ENCODE results near the gene OCA2.

DNA sequence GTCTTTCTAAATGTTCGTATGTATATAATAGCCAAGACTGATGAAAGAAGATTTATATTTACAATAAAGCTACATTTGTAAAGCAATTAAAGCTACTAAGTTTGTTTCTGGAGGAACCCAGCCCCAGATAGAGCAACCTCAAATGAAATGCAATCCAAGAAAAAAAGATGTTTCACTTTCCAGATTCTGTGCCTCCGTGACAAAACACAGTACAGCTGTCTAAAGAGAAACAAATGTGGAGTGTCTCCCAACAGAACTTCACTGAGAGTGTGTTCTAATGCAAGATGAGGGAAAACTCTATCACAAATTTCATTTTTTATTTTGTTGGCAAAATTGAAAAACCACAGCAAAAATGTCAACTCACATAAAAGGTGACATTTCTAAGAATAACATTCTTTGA is 317.0 kb downstream of the OCA2 start:
- TF ChIP-seq EP300 (IDR thresholded peaks at IDR 0.05): no peak
- TF ChIP-seq POLR2A (IDR thresholded peaks at IDR 0.05): no peak
- TF ChIP-seq, protein P1, sequence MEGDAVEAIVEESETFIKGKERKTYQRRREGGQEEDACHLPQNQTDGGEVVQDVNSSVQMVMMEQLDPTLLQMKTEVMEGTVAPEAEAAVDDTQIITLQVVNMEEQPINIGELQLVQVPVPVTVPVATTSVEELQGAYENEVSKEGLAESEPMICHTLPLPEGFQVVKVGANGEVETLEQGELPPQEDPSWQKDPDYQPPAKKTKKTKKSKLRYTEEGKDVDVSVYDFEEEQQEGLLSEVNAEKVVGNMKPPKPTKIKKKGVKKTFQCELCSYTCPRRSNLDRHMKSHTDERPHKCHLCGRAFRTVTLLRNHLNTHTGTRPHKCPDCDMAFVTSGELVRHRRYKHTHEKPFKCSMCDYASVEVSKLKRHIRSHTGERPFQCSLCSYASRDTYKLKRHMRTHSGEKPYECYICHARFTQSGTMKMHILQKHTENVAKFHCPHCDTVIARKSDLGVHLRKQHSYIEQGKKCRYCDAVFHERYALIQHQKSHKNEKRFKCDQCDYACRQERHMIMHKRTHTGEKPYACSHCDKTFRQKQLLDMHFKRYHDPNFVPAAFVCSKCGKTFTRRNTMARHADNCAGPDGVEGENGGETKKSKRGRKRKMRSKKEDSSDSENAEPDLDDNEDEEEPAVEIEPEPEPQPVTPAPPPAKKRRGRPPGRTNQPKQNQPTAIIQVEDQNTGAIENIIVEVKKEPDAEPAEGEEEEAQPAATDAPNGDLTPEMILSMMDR (IDR thresholded peaks at IDR 0.05): no peak
